SJSA1 (cell line): Measurements from ENCODE around the gene FBXO24. TPM values are rescaled to one million over a fixed set of nuclear protein-coding genes. Genes with fewer than 3 reads are reported as not detected.
A peak's percentile ranks its signal among the peaks of the same experiment; 100 is the strongest.

Experiments used
- DNase-seq, 2 experiments: peaks; one replicate each; pipeline ENCODE4 v3.0.0-alpha.2; 2015 to 2020; ENCODE audit warnings: low spot score in 2 of 2, low read depth in 1 of 2
- H3K27ac ChIP-seq: fragments of 250-450 bp; sonication (Bioruptor Pico); 2 replicates; pipeline ENCODE4 v1.5.1; 2020; ENCODE audit warnings: mild to moderate bottlenecking, moderate library complexity
- H3K27me3 ChIP-seq: fragments of 250-450 bp; sonication (Bioruptor Pico); replicated peaks from 2 replicates; pipeline ENCODE4 v1.5.1; 2020; ENCODE audit warnings: mild to moderate bottlenecking, moderate library complexity
- H3K36me3 ChIP-seq: fragments of 250-450 bp; sonication (Bioruptor Pico); 2 replicates; pipeline ENCODE4 v1.5.1; 2020; ENCODE audit warnings: mild to moderate bottlenecking
- H3K4me1 ChIP-seq: fragments of 250-450 bp; sonication (Bioruptor Pico); replicated peaks from 2 replicates; pipeline ENCODE4 v1.6.1; 2021; ENCODE audit warnings: mild to moderate bottlenecking
- H3K4me3 ChIP-seq: fragments of 250-450 bp; sonication (Bioruptor Pico); 2 replicates; pipeline ENCODE4 v1.5.1; 2020; ENCODE audit warnings: mild to moderate bottlenecking
- H3K9me3 ChIP-seq: fragments of 250-450 bp; sonication (Bioruptor Pico); replicated peaks from 2 replicates; pipeline ENCODE4 v1.5.1; 2020; ENCODE audit warnings: mild to moderate bottlenecking
- total RNA-seq: library from RNA; depleted of rRNA; stranded (reverse); fragments of >200 nt; shearing (Covaris generic); gene quantifications from 2 replicates; pipeline ENCODE4 v1.2.3, GENCODE V29; 2014

The FBXO24 gene
- total RNA-seq, 1 experiment from 2014 or later: 0.13 TPM

- peak in 1 of 2 experiments; percentile 58 for DNase-seq
- H3K27ac ChIP-seq: peak overlapping the region; percentile 52
Measured at GRCh38 chr7:100603726-100604027, 17.5 kb downstream of the FBXO24 start.

GRCh38 chr7:100604028-100604975, 18.2 kb downstream of the FBXO24 start:
- peaks cover 30% of the 10 kb centered on the region for H3K36me3 ChIP-seq
- H3K9me3 ChIP-seq: no peaks in the 10 kb centered on the region
- peak overlapping the region; percentile 52 for H3K27ac ChIP-seq
- H3K4me3 ChIP-seq: peak overlapping the region; percentile 45
- DNase-seq: peak; percentile 28 to 66
- peaks cover 31% of the 10 kb centered on the region for H3K4me1 ChIP-seq
- H3K27me3 ChIP-seq: no peaks in the 10 kb centered on the region

More at GRCh38 chr7:100603726-100604027, 17.5 kb downstream of the FBXO24 start:
- Histone ChIP-seq H3K4me3 (peak overlapping the region; percentile 45), H3K27me3 (no peaks in the 10 kb centered on the region), H3K36me3 (peaks cover 30% of the 10 kb centered on the region), H3K4me1 (peaks cover 31% of the 10 kb centered on the region), H3K9me3 (no peaks in the 10 kb centered on the region)

- no peak overlapping the region for H3K27ac ChIP-seq
- H3K4me1 ChIP-seq: peaks cover 31% of the 10 kb centered on the region
- no peaks in the 10 kb centered on the region for H3K9me3 ChIP-seq
- peaks cover 30% of the 10 kb centered on the region for H3K36me3 ChIP-seq
- no peaks in the 10 kb centered on the region for H3K27me3 ChIP-seq
- DNase-seq: no peak
- no peak overlapping the region for H3K4me3 ChIP-seq
Measured at GRCh38 chr7:100604976-100605911, 19.1 kb downstream of the FBXO24 start.

- H3K27ac ChIP-seq: no peak overlapping the region
- no peaks in the 10 kb centered on the region for H3K27me3 ChIP-seq
- DNase-seq: no peak
- peaks cover 31% of the 10 kb centered on the region for H3K4me1 ChIP-seq
- no peak overlapping the region for H3K4me3 ChIP-seq
- H3K9me3 ChIP-seq: no peaks in the 10 kb centered on the region
- peaks cover 30% of the 10 kb centered on the region for H3K36me3 ChIP-seq
Measured at GRCh38 chr7:100606313-100606712, 20.2 kb downstream of the FBXO24 start.

GRCh38 chr7:100607111-100607510, 21.0 kb downstream of the FBXO24 start:
- Histone ChIP-seq H3K36me3 (peaks cover 30% of the 10 kb centered on the region), H3K27me3 (no peaks in the 10 kb centered on the region), H3K4me3 (no peak overlapping the region), H3K9me3 (no peaks in the 10 kb centered on the region), H3K4me1 (peaks cover 23% of the 10 kb centered on the region), H3K27ac (no peak overlapping the region)
- DNase-seq: no peak

- Histone ChIP-seq H3K27me3 (no peaks in the 10 kb centered on the region), H3K4me3 (no peak overlapping the region), H3K9me3 (no peaks in the 10 kb centered on the region), H3K27ac (no peak overlapping the region), H3K4me1 (peaks cover 9% of the 10 kb centered on the region), H3K36me3 (peaks cover 26% of the 10 kb centered on the region)
- DNase-seq: no peak
Measured at GRCh38 chr7:100609958-100610357, 23.8 kb downstream of the FBXO24 start.

- H3K4me3 ChIP-seq: peak within 1 kb of the TSS; percentile 49
- no peaks in the 10 kb centered on the region for H3K9me3 ChIP-seq
- no peaks in the 10 kb centered on the region for H3K27me3 ChIP-seq
- peak within 1 kb of the TSS; percentile 67 for H3K27ac ChIP-seq
- H3K36me3 ChIP-seq: peaks cover 9% of the 10 kb centered on the region
- peak; percentile 98 to 99 for DNase-seq
- peaks cover 9% of the 10 kb centered on the region for H3K4me1 ChIP-seq
Measured at GRCh38 chr7:100611983-100612729, 26.0 kb downstream of the FBXO24 start, which contains the start of gene MOSPD3. TSS of gene MOSPD3 (plus strand) at chr7:100612540. CDS start at chr7:100612792, 252 bp downstream.

GRCh38 chr7:100612730-100613390, 26.7 kb downstream of the FBXO24 start:
- DNase-seq: no peak

GRCh38 chr7:100613412-100614175, 27.5 kb downstream of the FBXO24 start:
- Histone ChIP-seq H3K4me1 (peaks cover 9% of the 10 kb centered on the region), H3K4me3 (no peak overlapping the region), H3K27ac (no peak overlapping the region), H3K36me3 (no peaks in the 10 kb centered on the region), H3K27me3 (no peaks in the 10 kb centered on the region), H3K9me3 (no peaks in the 10 kb centered on the region)
- no peak for DNase-seq

More at GRCh38 chr7:100612730-100613390, 26.7 kb downstream of the FBXO24 start:
- no peak overlapping the region for H3K27ac ChIP-seq
- H3K4me3 ChIP-seq: peak overlapping the region; percentile 49
- H3K36me3 ChIP-seq: 0 out of 2 replicates have a peak, but pooled peaks cover 2% of the 10 kb centered on the region
- no peaks in the 10 kb centered on the region for H3K27me3 ChIP-seq
- peaks cover 9% of the 10 kb centered on the region for H3K4me1 ChIP-seq
- H3K9me3 ChIP-seq: no peaks in the 10 kb centered on the region

GRCh38 chr7:100614308-100614861, 28.3 kb downstream of the FBXO24 start:
- no peaks in the 10 kb centered on the region for H3K27me3 ChIP-seq
- DNase-seq: no peak
- no peaks in the 10 kb centered on the region for H3K9me3 ChIP-seq
- no peak overlapping the region for H3K4me3 ChIP-seq
- peaks cover 9% of the 10 kb centered on the region for H3K4me1 ChIP-seq
- H3K27ac ChIP-seq: no peak overlapping the region
- no peaks in the 10 kb centered on the region for H3K36me3 ChIP-seq

GRCh38 chr7:100620239-100620638, 34.1 kb downstream of the FBXO24 start:
- H3K9me3 ChIP-seq: no peaks in the 10 kb centered on the region
- DNase-seq: no peak
- H3K36me3 ChIP-seq: no peaks in the 10 kb centered on the region
- H3K4me3 ChIP-seq: no peak overlapping the region
- H3K4me1 ChIP-seq: no peaks in the 10 kb centered on the region
- H3K27ac ChIP-seq: no peak overlapping the region
- no peaks in the 10 kb centered on the region; the same call in 1 of the 2 replicates for H3K27me3 ChIP-seq

- Histone ChIP-seq H3K4me3 (no peak overlapping the region), H3K27me3 (no peaks in the 10 kb centered on the region; the same call in 1 of the 2 replicates), H3K9me3 (no peaks in the 10 kb centered on the region), H3K4me1 (no peaks in the 10 kb centered on the region), H3K27ac (no peak overlapping the region), H3K36me3 (no peaks in the 10 kb centered on the region)
- no peak for DNase-seq
Measured at GRCh38 chr7:100620804-100621203, 34.7 kb downstream of the FBXO24 start.
